GM18909 (cell line): ENCODE measurements around the gene HDAC1.
"Not testable (repeated sequence)": the region's sequence is repeated elsewhere in the genome, so short reads cannot be mapped to it uniquely, and the experiment has no call there.

Experiments used
- ATAC-seq: cut with Tn5 transposase; IDR thresholded peaks from one replicate; pipeline ENCODE4 v1.9.1; 2021; ENCODE audit warnings: mild to moderate bottlenecking; ENCODE audit not compliant: unreplicated experiment, poor library complexity

HDAC1 gene

GRCh38 chr1:32273391-32274208, 18.3 kb upstream of the HDAC1 start:
- ATAC-seq: no peak

GRCh38 chr1:32274646-32275340, 17.1 kb upstream of the HDAC1 start:
- ATAC-seq: no peak

- no peak for ATAC-seq
Observed at GRCh38 chr1:32275424-32275823, 16.5 kb upstream of the HDAC1 start.

- no peak for ATAC-seq
Observed at GRCh38 chr1:32276032-32276782, 15.7 kb upstream of the HDAC1 start.

- not testable (repeated sequence) for ATAC-seq
Observed at GRCh38 chr1:32284777-32285176, 7.1 kb upstream of the HDAC1 start.

GRCh38 chr1:32285658-32286057, 6.2 kb upstream of the HDAC1 start:
- no peak for ATAC-seq

GRCh38 chr1:32286763-32287162, 5.1 kb upstream of the HDAC1 start:
- no peak for ATAC-seq

GRCh38 chr1:32289256-32289655, 2.6 kb upstream of the HDAC1 start:
- no peak for ATAC-seq

- ATAC-seq: no peak
Observed at GRCh38 chr1:32291145-32291707, 657 bp upstream of the HDAC1 start.

GRCh38 chr1:32298211-32298610, 6.3 kb downstream of the HDAC1 start:
- ATAC-seq: not testable (repeated sequence)

- no peak for ATAC-seq
Observed at GRCh38 chr1:32299327-32299726, 7.4 kb downstream of the HDAC1 start.

- ATAC-seq: no peak
Observed at GRCh38 chr1:32303358-32303757, 11.5 kb downstream of the HDAC1 start.

GRCh38 chr1:32303997-32304622, 12.2 kb downstream of the HDAC1 start:
- no peak for ATAC-seq

- no peak for ATAC-seq
Observed at GRCh38 chr1:32305310-32305709, 13.4 kb downstream of the HDAC1 start.

GRCh38 chr1:32307324-32307723, 15.4 kb downstream of the HDAC1 start:
- ATAC-seq: no peak

GRCh38 chr1:32309960-32310359, 18.1 kb downstream of the HDAC1 start:
- ATAC-seq: no peak

- no peak for ATAC-seq
Observed at GRCh38 chr1:32311709-32312393, 20.0 kb downstream of the HDAC1 start.

GRCh38 chr1:32316903-32317277, 25.0 kb downstream of the HDAC1 start:
- ATAC-seq: no peak

GRCh38 chr1:32318127-32318869, 26.4 kb downstream of the HDAC1 start:
- no peak for ATAC-seq
